OCI-LY1 (cell line): ENCODE results near the gene ELMO3.

Experiments used
- CTCF ChIP-seq: fragments of 200-600 bp; sonication (generic), shearing (Covaris generic); IDR thresholded peaks from 2 replicates; pipeline ENCODE4 v1.5.1; 2017; ENCODE audit warnings: mild to moderate bottlenecking, antibody characterized with exemption, low read length, moderate library complexity, mixed read lengths
- EZH2 ChIP-seq: fragments of 200-600 bp; sonication (generic), shearing (Covaris generic); IDR thresholded peaks from 2 replicates; pipeline ENCODE4 v1.8.0; 2017; ENCODE audit warnings: borderline replicate concordance, mixed run types, mild to moderate bottlenecking, antibody characterized with exemption, low read length, moderate library complexity, mixed read lengths

GRCh38 chr16:67233596-67233995 lies 34.7 kb downstream of the ELMO3 start:
- no peak for TF ChIP-seq CTCF
- TF ChIP-seq EZH2, result no peak
